Fibroblast of upper back skin (primary cell): ENCODE measurements around the gene TBC1D3L.
"Not testable (repeated sequence)": the region's sequence is repeated elsewhere in the genome, so short reads cannot be mapped to it uniquely, and the experiment has no call there.

Experiments used
- DNase-seq: peaks from one replicate; pipeline ENCODE4 v3.0.0-alpha.2; 2013

TBC1D3L gene

GRCh38 chr17:37988960-37989359 is at the start of gene TBC1D3L:
TBC1D3L (minus strand) TSS chr17:37989060; CDS start chr17:37987520, 1,540 bp downstream.
- DNase-seq, result not testable (repeated sequence)

- not testable (repeated sequence) for DNase-seq
These were observed 14.8 kb upstream of the TBC1D3L start, which contains the start of gene TBC1D3D for GRCh38 chr17:38003676-38004075. TBC1D3D (plus strand) TSS chr17:38003976; CDS start chr17:38005561, 1,585 bp downstream.
